Progenitor cell of endocrine pancreas (in vitro differentiated cells): ENCODE measurements around the gene IRAG1. TPM values are rescaled to one million over a fixed set of nuclear protein-coding genes. Genes with fewer than 3 reads are reported as not detected.

Experiments
- DNase-seq: peaks from one replicate; pipeline ENCODE4 v3.0.0; 2021; ENCODE audit warnings: low spot score; ENCODE audit not compliant: unreplicated experiment
- H3K27ac Mint-ChIP-seq: 2 replicates; pipeline ENCODE4 v1.8.0; 2021; ENCODE audit warnings: mild to moderate bottlenecking, moderate library complexity, mixed read lengths
- H3K27me3 Mint-ChIP-seq: 2 replicates; pipeline ENCODE4 v1.8.0; 2021; ENCODE audit warnings: mixed read lengths
- H3K36me3 Mint-ChIP-seq: 2 replicates; pipeline ENCODE4 v1.8.0; 2022; ENCODE audit warnings: mixed read lengths; ENCODE audit not compliant: insufficient read depth
- H3K4me1 Mint-ChIP-seq: 2 replicates; pipeline ENCODE4 v1.8.0; 2021; ENCODE audit warnings: low read depth, mixed read lengths
- H3K4me3 Mint-ChIP-seq: 2 replicates; pipeline ENCODE4 v1.8.0; 2021; ENCODE audit warnings: low read depth, mild to moderate bottlenecking, moderate library complexity, mixed read lengths
- H3K9me3 Mint-ChIP-seq: 2 replicates; pipeline ENCODE4 v1.8.0; 2021; ENCODE audit warnings: low read depth, mixed read lengths
- total RNA-seq: library from RNA; stranded (reverse); gene quantifications from 2 replicates; pipeline ENCODE4 v1.2.1, GENCODE V29; 2021
- TF ChIP-seq, protein P1 (sequence below): fragments of 200-600 bp; sonication (generic); IDR thresholded peaks from one replicate; pipeline ENCODE4 v1.5.0; 2021; ENCODE audit warnings: antibody characterized with exemption, mild to moderate bottlenecking; ENCODE audit not compliant: unreplicated experiment

IRAG1 gene
- total RNA-seq, 1 donor from 2014 or later, result 6.3 TPM

- peaks cover 22% of the 10 kb centered on the region for H3K4me1 Mint-ChIP-seq
- no peak for DNase-seq
- TF ChIP-seq, protein P1, sequence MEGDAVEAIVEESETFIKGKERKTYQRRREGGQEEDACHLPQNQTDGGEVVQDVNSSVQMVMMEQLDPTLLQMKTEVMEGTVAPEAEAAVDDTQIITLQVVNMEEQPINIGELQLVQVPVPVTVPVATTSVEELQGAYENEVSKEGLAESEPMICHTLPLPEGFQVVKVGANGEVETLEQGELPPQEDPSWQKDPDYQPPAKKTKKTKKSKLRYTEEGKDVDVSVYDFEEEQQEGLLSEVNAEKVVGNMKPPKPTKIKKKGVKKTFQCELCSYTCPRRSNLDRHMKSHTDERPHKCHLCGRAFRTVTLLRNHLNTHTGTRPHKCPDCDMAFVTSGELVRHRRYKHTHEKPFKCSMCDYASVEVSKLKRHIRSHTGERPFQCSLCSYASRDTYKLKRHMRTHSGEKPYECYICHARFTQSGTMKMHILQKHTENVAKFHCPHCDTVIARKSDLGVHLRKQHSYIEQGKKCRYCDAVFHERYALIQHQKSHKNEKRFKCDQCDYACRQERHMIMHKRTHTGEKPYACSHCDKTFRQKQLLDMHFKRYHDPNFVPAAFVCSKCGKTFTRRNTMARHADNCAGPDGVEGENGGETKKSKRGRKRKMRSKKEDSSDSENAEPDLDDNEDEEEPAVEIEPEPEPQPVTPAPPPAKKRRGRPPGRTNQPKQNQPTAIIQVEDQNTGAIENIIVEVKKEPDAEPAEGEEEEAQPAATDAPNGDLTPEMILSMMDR, result no peak
- H3K27me3 Mint-ChIP-seq, result no peaks in the 10 kb centered on the region
- H3K9me3 Mint-ChIP-seq, result no peaks in the 10 kb centered on the region
- H3K36me3 Mint-ChIP-seq, result no peaks in the 10 kb centered on the region
- no peak overlapping the region for H3K27ac Mint-ChIP-seq
- H3K4me3 Mint-ChIP-seq, result no peak overlapping the region
Measured at GRCh38 chr11:10664496-10664895, 29.1 kb downstream of the IRAG1 start.

DNA sequence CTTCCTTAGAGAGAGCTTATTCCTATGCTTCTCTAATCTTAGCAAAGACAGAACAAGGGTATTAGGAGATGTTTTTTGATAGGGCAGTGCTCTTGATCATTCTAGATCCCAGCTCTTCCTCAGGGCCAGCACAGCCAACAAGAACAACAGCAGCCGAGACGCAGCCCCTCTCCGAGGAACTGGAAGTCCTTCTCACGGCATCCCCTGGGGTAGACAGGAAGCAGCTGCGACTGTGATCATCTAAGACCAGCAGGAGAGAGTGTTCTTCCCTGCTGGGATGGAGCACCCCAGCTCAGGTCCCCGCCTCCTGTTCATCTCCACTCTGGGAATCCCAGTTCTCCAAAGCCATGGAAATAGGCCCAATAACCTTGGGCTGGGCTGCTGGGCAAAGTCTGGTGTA, 29.6 kb downstream of the IRAG1 start:
- Mint-ChIP-seq H3K4me3 (no peak overlapping the region), H3K9me3 (no peaks in the 10 kb centered on the region), H3K27ac (no peak overlapping the region), H3K27me3 (no peaks in the 10 kb centered on the region), H3K36me3 (no peaks in the 10 kb centered on the region), H3K4me1 (peaks cover 17% of the 10 kb centered on the region)
- DNase-seq, result no peak
- TF ChIP-seq, protein P1, result no peak

- TF ChIP-seq, protein P1, result no peak
- H3K27me3 Mint-ChIP-seq, result no peaks in the 10 kb centered on the region
- no peak overlapping the region for H3K4me3 Mint-ChIP-seq
- H3K36me3 Mint-ChIP-seq, result no peaks in the 10 kb centered on the region
- H3K9me3 Mint-ChIP-seq, result no peaks in the 10 kb centered on the region
- peaks cover 14% of the 10 kb centered on the region for H3K4me1 Mint-ChIP-seq
- DNase-seq, result no peak
- H3K27ac Mint-ChIP-seq, result no peak overlapping the region
Measured at GRCh38 chr11:10663365-10663764, 30.2 kb downstream of the IRAG1 start.

- no peaks in the 10 kb centered on the region for H3K27me3 Mint-ChIP-seq
- H3K9me3 Mint-ChIP-seq, result no peaks in the 10 kb centered on the region
- no peak overlapping the region for H3K27ac Mint-ChIP-seq
- H3K4me1 Mint-ChIP-seq, result no peaks in the 10 kb centered on the region
- no peak overlapping the region for H3K4me3 Mint-ChIP-seq
- DNase-seq, result no peak
- TF ChIP-seq, protein P1, result no peak
- no peaks in the 10 kb centered on the region for H3K36me3 Mint-ChIP-seq
Measured at GRCh38 chr11:10660323-10660722, 33.2 kb downstream of the IRAG1 start.

DNA sequence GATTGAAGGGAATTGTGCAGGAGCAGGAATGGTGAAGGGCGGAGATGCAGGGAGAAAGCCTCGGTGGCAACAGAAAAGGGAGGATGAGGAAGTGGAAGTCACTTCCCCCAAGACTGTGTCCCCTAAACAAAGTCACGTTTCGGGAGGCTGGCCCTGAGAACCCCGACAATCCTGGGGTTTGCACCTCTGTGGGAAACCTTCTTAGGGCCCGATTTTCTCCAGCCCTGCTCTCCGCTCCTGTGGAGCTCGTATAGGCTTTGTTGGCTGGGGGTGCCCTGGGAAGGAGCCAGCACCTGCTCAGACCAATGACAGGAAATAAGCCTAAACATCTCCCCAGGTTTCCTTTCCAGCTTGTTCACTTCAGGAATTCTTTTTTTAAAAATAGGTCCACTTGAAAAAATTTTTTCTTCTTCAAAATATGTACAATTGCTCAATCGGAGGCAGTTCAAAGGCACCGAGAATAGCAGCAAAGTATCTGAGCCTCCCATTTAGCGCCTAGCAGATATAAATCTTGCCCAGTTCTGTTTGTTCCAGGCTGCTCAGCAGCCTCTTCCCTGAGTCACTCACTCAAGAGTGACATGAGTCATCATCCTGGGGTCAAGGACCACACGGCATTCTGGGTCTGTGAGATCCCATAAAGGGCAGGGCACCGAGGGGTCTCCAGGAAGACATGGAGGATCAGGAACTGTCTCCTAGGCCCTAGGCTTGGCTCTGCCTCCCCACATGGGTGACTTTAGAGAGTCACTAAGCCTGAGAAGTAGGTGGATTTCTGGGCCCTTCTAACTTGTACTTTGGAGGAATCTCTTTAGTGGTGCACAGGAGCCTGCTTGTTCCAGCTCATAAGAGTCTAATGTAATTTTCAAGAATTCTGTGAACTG, 34.0 kb downstream of the IRAG1 start:
- Mint-ChIP-seq H3K36me3 (no peaks in the 10 kb centered on the region), H3K9me3 (no peaks in the 10 kb centered on the region), H3K4me3 (no peak overlapping the region), H3K4me1 (no peaks in the 10 kb centered on the region), H3K27me3 (no peaks in the 10 kb centered on the region), H3K27ac (peak overlapping the region; percentile 49)
- no peak for DNase-seq
- TF ChIP-seq, protein P1, result no peak
